Measurements from ENCODE around the gene RIT2.

DNA sequence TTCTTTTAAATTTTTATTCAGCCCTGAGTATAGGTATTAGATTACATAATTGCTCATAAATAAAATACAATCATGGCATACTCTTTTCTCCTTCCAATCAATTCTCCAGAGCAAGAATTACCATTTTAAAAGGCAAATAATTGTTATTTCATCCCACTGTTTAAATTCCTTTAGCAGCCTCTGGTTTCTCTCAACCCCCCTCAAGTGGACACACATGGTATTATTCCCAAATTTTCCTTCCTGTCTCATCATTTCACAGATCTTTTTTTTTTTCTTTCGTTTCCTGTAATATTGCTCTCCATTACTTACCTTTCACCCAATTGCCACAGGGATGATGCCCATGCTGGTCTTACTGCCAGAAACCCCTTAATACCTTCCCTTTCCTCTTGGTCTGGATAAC is 385.2 kb downstream of the RIT2 start:
- TF ChIP-seq, protein P1, sequence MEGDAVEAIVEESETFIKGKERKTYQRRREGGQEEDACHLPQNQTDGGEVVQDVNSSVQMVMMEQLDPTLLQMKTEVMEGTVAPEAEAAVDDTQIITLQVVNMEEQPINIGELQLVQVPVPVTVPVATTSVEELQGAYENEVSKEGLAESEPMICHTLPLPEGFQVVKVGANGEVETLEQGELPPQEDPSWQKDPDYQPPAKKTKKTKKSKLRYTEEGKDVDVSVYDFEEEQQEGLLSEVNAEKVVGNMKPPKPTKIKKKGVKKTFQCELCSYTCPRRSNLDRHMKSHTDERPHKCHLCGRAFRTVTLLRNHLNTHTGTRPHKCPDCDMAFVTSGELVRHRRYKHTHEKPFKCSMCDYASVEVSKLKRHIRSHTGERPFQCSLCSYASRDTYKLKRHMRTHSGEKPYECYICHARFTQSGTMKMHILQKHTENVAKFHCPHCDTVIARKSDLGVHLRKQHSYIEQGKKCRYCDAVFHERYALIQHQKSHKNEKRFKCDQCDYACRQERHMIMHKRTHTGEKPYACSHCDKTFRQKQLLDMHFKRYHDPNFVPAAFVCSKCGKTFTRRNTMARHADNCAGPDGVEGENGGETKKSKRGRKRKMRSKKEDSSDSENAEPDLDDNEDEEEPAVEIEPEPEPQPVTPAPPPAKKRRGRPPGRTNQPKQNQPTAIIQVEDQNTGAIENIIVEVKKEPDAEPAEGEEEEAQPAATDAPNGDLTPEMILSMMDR (IDR thresholded peaks at IDR 0.05; ENCODE audit: low read depth, low read length) = no peak
- TF ChIP-seq EZH2phosphoT487 (IDR thresholded peaks at IDR 0.05; ENCODE audit: low read depth) = no peak

Data from OCI-LY3 (cell line).